H9 (cell line): ENCODE data around the gene ADARB2. TPM values are rescaled to one million over a fixed set of nuclear protein-coding genes. Genes with fewer than 3 reads are reported as not detected.

Experiments
- DNase-seq: peaks from one replicate; pipeline ENCODE4 v3.0.0-alpha.2; 2017
- H2AFZ ChIP-seq: one replicate; pipeline ENCODE4 v1.6.1; 2013; ENCODE audit warnings: mild to moderate bottlenecking, low read length, control low read depth, moderate library complexity
- H2AK5ac ChIP-seq: 2 replicates; pipeline ENCODE4 v1.6.1; 2013; ENCODE audit warnings: low read length, control low read depth, mixed read lengths; ENCODE audit not compliant: insufficient read length
- H2BK120ac ChIP-seq: one replicate; pipeline ENCODE4 v1.6.1; 2013; ENCODE audit warnings: low read depth, mild to moderate bottlenecking, low read length, control low read depth, inconsistent platforms; ENCODE audit not compliant: poor library complexity, severe bottlenecking
- H2BK12ac ChIP-seq: 2 replicates; pipeline ENCODE4 v1.6.1; 2013; ENCODE audit warnings: low read length, control low read depth, mixed read lengths, low read depth; ENCODE audit not compliant: insufficient read length
- H2BK15ac ChIP-seq: 2 replicates; pipeline ENCODE4 v1.6.1; 2013; ENCODE audit warnings: low read depth, low read length, control low read depth
- H2BK20ac ChIP-seq: one replicate; pipeline ENCODE4 v1.6.1; 2013; ENCODE audit warnings: low read depth, mild to moderate bottlenecking, low read length, control low read depth, inconsistent platforms; ENCODE audit not compliant: poor library complexity, severe bottlenecking
- H2BK5ac ChIP-seq: 2 replicates; pipeline ENCODE4 v1.6.1; 2013; ENCODE audit warnings: low read length, control low read depth, mixed read lengths; ENCODE audit not compliant: insufficient read length
- H3K14ac ChIP-seq: 2 replicates; pipeline ENCODE4 v1.6.1; 2013; ENCODE audit warnings: low read length, control low read depth; ENCODE audit not compliant: insufficient read depth
- H3K18ac ChIP-seq: 2 replicates; pipeline ENCODE4 v1.6.1; 2013; ENCODE audit warnings: low read depth, mild to moderate bottlenecking, mixed read lengths, low read length, control low read depth; ENCODE audit not compliant: insufficient read length
- H3K23ac ChIP-seq: 2 replicates; pipeline ENCODE4 v1.6.1; 2013; ENCODE audit warnings: low read length, control low read depth, mixed read lengths, low read depth; ENCODE audit not compliant: insufficient read length
- H3K23me2 ChIP-seq: 2 replicates; pipeline ENCODE4 v1.6.1; 2013; ENCODE audit warnings: low read depth, mild to moderate bottlenecking, mixed read lengths, low read length, control low read depth; ENCODE audit not compliant: insufficient read length, poor library complexity, severe bottlenecking
- H3K27ac ChIP-seq: 2 replicates; pipeline ENCODE4 v1.5.1; 2013; ENCODE audit warnings: low read length, control low read depth, mixed read lengths, low read depth; ENCODE audit not compliant: insufficient read length
- H3K27me3 ChIP-seq: 2 replicates; pipeline ENCODE4 v1.6.1; 2013; ENCODE audit warnings: low read length, control low read depth, inconsistent platforms; ENCODE audit not compliant: insufficient read depth
- H3K4ac ChIP-seq: 2 replicates; pipeline ENCODE4 v1.6.1; 2013; ENCODE audit warnings: low read depth, mild to moderate bottlenecking, control low read depth, inconsistent platforms, low read length, moderate library complexity
- H3K4me1 ChIP-seq: 2 replicates; pipeline ENCODE4 v1.6.1; 2013; ENCODE audit warnings: low read length, control low read depth, inconsistent platforms; ENCODE audit not compliant: insufficient read depth
- H3K4me2 ChIP-seq: 2 replicates; pipeline ENCODE4 v1.6.1; 2013; ENCODE audit warnings: low read length, control low read depth, mixed read lengths; ENCODE audit not compliant: insufficient read length, insufficient read depth
- H3K56ac ChIP-seq: 2 replicates; pipeline ENCODE4 v1.6.1; 2013; ENCODE audit warnings: low read depth, mild to moderate bottlenecking, mixed read lengths, low read length, control low read depth; ENCODE audit not compliant: insufficient read length
- H3K79me1 ChIP-seq: 2 replicates; pipeline ENCODE4 v1.6.1; 2013; ENCODE audit warnings: low read depth, mild to moderate bottlenecking, moderate library complexity, low read length, control low read depth, inconsistent platforms; ENCODE audit not compliant: insufficient read depth, poor library complexity, severe bottlenecking
- H3K79me2 ChIP-seq: 2 replicates; pipeline ENCODE4 v1.6.1; 2013; ENCODE audit warnings: low read length, control low read depth, inconsistent platforms; ENCODE audit not compliant: insufficient read depth
- H3K9ac ChIP-seq: 2 replicates; pipeline ENCODE4 v1.6.1; 2013; ENCODE audit warnings: low read length, control low read depth, mixed read lengths; ENCODE audit not compliant: insufficient read length; ENCODE audit errors: extremely low read depth
- H3K9me3 ChIP-seq: one replicate; pipeline ENCODE4 v1.6.1; 2013; ENCODE audit warnings: low read depth, low read length, inconsistent platforms; ENCODE audit not compliant: control insufficient read depth
- H3T11ph ChIP-seq: one replicate; pipeline ENCODE4 v1.6.1; 2013; ENCODE audit warnings: mild to moderate bottlenecking, low read length, control low read depth, inconsistent platforms
- H4K20me1 ChIP-seq: one replicate; pipeline ENCODE4 v1.6.1; 2013; ENCODE audit not compliant: control insufficient read depth, insufficient read length, insufficient read depth
- H4K5ac ChIP-seq: 2 replicates; pipeline ENCODE4 v1.6.1; 2013; ENCODE audit warnings: low read depth, mild to moderate bottlenecking, mixed read lengths, low read length, control low read depth; ENCODE audit not compliant: insufficient read length
- H4K8ac ChIP-seq: replicated peaks from 2 replicates; pipeline ENCODE4 v1.6.1; 2013; ENCODE audit warnings: low read length, control low read depth, mixed read lengths, low read depth; ENCODE audit not compliant: insufficient read length
- H4K91ac ChIP-seq: 2 replicates; pipeline ENCODE4 v1.6.1; 2013; ENCODE audit warnings: low read depth, mild to moderate bottlenecking, moderate library complexity, mixed read lengths, low read length, control low read depth; ENCODE audit not compliant: insufficient read length
- H3K27ac Mint-ChIP-seq, 3 experiments: 2 replicates in 2 of 3; 3 replicates in 1 of 3; pipeline ENCODE4 v1.8.0; 2020 to 2021; ENCODE audit warnings: mixed read lengths in 3 of 3, mild to moderate bottlenecking in 1 of 3, moderate library complexity in 1 of 3
- H3K27me3 Mint-ChIP-seq: 2 replicates; pipeline ENCODE4 v1.8.0; 2021; ENCODE audit warnings: low read depth, mild to moderate bottlenecking, moderate library complexity, mixed read lengths
- H3K36me3 Mint-ChIP-seq, 3 experiments: 2 replicates in 2 of 3; 3 replicates in 1 of 3; pipeline ENCODE4 v1.8.0; 2020 to 2021; ENCODE audit warnings: low read depth in 3 of 3, mixed read lengths in 3 of 3; ENCODE audit not compliant: insufficient read depth in 1 of 3
- H3K4me1 Mint-ChIP-seq, 2 experiments: 2 replicates each; pipeline ENCODE4 v1.8.0; 2020; ENCODE audit warnings: mixed read lengths in 2 of 2
- H3K4me3 Mint-ChIP-seq, 2 experiments: 2 replicates in 1 of 2; 3 replicates in 1 of 2; pipeline ENCODE4 v1.8.0; 2020 to 2021; ENCODE audit warnings: mild to moderate bottlenecking in 2 of 2, mixed read lengths in 2 of 2, moderate library complexity in 1 of 2
- H3K9me3 Mint-ChIP-seq, 2 experiments: 2 replicates in 1 of 2; 3 replicates in 1 of 2; pipeline ENCODE4 v1.8.0; 2020; ENCODE audit warnings: mild to moderate bottlenecking in 2 of 2, mixed read lengths in 2 of 2, moderate library complexity in 1 of 2
- CTCF ChIP-seq: fragments of 200-600 bp; sonication (generic); conservative IDR thresholded peaks from 3 replicates; pipeline ENCODE4 v1.8.0; 2021; ENCODE audit warnings: antibody characterized with exemption, mild to moderate bottlenecking
- WGBS: extraction: QIAGEN DNeasy Blood & Tissue Kit; methylation state at CpG from one replicate; pipeline ENCODE4 v1.1.7; 2013; ENCODE audit warnings: missing lambda C conversion rate, low lambda C conversion rate, mixed read lengths; ENCODE audit not compliant: insufficient read length; ENCODE audit errors: extremely low coverage; 5-methylcytosine and 5-hydroxymethylcytosine counted together
- total RNA-seq: library from RNA; stranded (reverse); gene quantifications from 2 replicates; pipeline ENCODE4 v1.2.1, GENCODE V29; 2021

Gene ADARB2
- total RNA-seq, 1 experiment from 2014 or later, result 0.87 TPM

- Histone ChIP-seq H4K5ac (no peak overlapping the region), H3K4ac (no peak overlapping the region), H4K8ac (no peak overlapping the region), H3K4me1 (no peaks in the 10 kb centered on the region), H3K9ac (no peak overlapping the region), H2BK12ac (no peak overlapping the region), H3K23ac (no peak overlapping the region), H2AK5ac (no peak overlapping the region), H3K27me3 (no peaks in the 10 kb centered on the region), H3K79me1 (no peaks in the 10 kb centered on the region), H2AFZ (no peak overlapping the region), H2BK20ac (no peak overlapping the region), H4K91ac (no peak overlapping the region), H2BK120ac (no peak overlapping the region), H3K56ac (no peak overlapping the region), H3K9me3 (no peaks in the 10 kb centered on the region), H3K18ac (no peak overlapping the region), H3K27ac (no peak overlapping the region), H2BK5ac (no peak overlapping the region), H4K20me1 (no peaks in the 10 kb centered on the region), H3K79me2 (no peaks in the 10 kb centered on the region), H2BK15ac (no peak overlapping the region), H3K23me2 (no peaks in the 10 kb centered on the region), H3T11ph (no peak overlapping the region), H3K14ac (no peak overlapping the region), H3K4me2 (no peak overlapping the region)
- H3K27me3 Mint-ChIP-seq, result peaks cover 14% of the 10 kb centered on the region
- no peaks in the 10 kb centered on the region for H3K36me3 Mint-ChIP-seq
- TF ChIP-seq CTCF, result no peak
- H3K27ac Mint-ChIP-seq, result peak overlapping the region in 1 of 3 experiments; percentile 34; a peak in 2 of 7 replicates
- no peaks in the 10 kb centered on the region for H3K9me3 Mint-ChIP-seq
- H3K4me3 Mint-ChIP-seq, result no peak overlapping the region
- no CpG with 5 or more reads among the region's 4 CpGs for WGBS
- no peaks in the 10 kb centered on the region; a peak in 1 of 4 replicates for H3K4me1 Mint-ChIP-seq
- no peak for DNase-seq
Measured at GRCh38 chr10:1571587-1572237, 165.6 kb downstream of the ADARB2 start.
